Keratinocyte (primary cell): Measurements from ENCODE around the gene ATF5.

Source experiments
- EZH2 ChIP-seq: IDR thresholded peaks from one replicate; pipeline ENCODE4 v1.6.1; 2012; ENCODE audit warnings: inconsistent platforms, mild to moderate bottlenecking, low read length, moderate library complexity
- TF ChIP-seq, protein P1 (sequence below), 3 experiments: IDR thresholded peaks in 1 of 3; conservative IDR thresholded peaks in 1 of 3; optimal IDR thresholded peaks in 1 of 3; 2 replicates in 2 of 3; 3 replicates in 1 of 3; pipeline versions ENCODE3 to v1.5.1; 2011; ENCODE audit warnings: low read length in 3 of 3, mild to moderate bottlenecking in 3 of 3, moderate library complexity in 2 of 3, control low read depth in 1 of 3, inconsistent platforms in 1 of 3; ENCODE audit not compliant: insufficient read depth in 2 of 3; ENCODE audit errors: extremely low read depth in 1 of 3

DNA sequence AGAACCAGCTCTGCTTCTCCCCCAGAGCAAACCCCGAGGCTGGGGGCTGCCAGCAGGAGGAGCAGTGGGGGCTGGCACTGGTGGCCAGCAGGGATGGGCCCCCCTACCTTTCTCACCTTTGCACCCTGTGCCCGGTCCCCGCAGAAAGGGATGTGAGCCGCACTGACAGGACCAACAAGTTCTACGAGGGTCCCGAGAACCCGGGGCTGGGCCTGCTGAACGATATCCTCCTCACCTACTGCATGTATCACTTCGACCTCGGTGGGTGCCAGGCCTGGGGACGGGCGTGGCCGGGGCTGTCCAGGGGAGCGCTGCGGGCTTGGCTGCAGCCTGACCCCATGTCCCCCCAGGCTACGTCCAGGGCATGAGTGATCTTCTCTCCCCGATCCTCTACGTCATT, 44.9 kb upstream of the ATF5 start:
- TF ChIP-seq, protein P1, sequence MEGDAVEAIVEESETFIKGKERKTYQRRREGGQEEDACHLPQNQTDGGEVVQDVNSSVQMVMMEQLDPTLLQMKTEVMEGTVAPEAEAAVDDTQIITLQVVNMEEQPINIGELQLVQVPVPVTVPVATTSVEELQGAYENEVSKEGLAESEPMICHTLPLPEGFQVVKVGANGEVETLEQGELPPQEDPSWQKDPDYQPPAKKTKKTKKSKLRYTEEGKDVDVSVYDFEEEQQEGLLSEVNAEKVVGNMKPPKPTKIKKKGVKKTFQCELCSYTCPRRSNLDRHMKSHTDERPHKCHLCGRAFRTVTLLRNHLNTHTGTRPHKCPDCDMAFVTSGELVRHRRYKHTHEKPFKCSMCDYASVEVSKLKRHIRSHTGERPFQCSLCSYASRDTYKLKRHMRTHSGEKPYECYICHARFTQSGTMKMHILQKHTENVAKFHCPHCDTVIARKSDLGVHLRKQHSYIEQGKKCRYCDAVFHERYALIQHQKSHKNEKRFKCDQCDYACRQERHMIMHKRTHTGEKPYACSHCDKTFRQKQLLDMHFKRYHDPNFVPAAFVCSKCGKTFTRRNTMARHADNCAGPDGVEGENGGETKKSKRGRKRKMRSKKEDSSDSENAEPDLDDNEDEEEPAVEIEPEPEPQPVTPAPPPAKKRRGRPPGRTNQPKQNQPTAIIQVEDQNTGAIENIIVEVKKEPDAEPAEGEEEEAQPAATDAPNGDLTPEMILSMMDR (optimal IDR thresholded peaks at IDR 0.05 in 1 of 3, IDR thresholded peaks at IDR 0.05 in 1 of 3, conservative IDR thresholded peaks at IDR 0.05 in 1 of 3; ENCODE audit: extremely low read depth in 1 of 3, insufficient read depth in 2 of 3, low read length in 3 of 3), result no peak
- no peak for TF ChIP-seq EZH2
